Thoracic aorta (tissue), 2 donors: ENCODE measurements around the gene CDRT15. TPM values are rescaled to one million over a fixed set of nuclear protein-coding genes. Genes with fewer than 3 reads are reported as not detected.
"Not testable (repeated sequence)": the region's sequence is repeated elsewhere in the genome, so short reads cannot be mapped to it uniquely, and the experiment has no call there.

Experiments used
- ATAC-seq: fragments of 150-250 bp; one replicate; pipeline ENCODE4 v1.8.0; 2017; ENCODE audit warnings: low read depth; ENCODE audit not compliant: insufficient number of reproducible peaks, low FRiP score
- DNase-seq: peaks from one replicate; pipeline ENCODE4 v3.0.0-alpha.2; 2020; ENCODE audit warnings: low spot score
- H3K27ac ChIP-seq, 2 donors: fragments of 200-600 bp; sonication (generic); 1 replicate in 1 of 2; 2 replicates in 1 of 2; pipeline ENCODE4 v1.5.1; 2016; ENCODE audit warnings: mild to moderate bottlenecking in 2 of 2, moderate library complexity in 2 of 2
- H3K27me3 ChIP-seq: fragments of 200-600 bp; sonication (generic); replicated peaks from 2 replicates; pipeline ENCODE4 v1.6.0; 2016; ENCODE audit warnings: mild to moderate bottlenecking; ENCODE audit not compliant: insufficient read depth
- H3K36me3 ChIP-seq: fragments of 200-600 bp; sonication (generic); one replicate; pipeline ENCODE4 v1.5.1; 2016
- H3K4me1 ChIP-seq, 2 donors: fragments of 200-600 bp; sonication (generic); 1 replicate in 1 of 2; 2 replicates in 1 of 2; pipeline versions ENCODE4 v1.5.1 to v1.6.0; 2016; ENCODE audit warnings: low read depth in 2 of 2, mild to moderate bottlenecking in 1 of 2; ENCODE audit not compliant: control insufficient read depth in 1 of 2
- H3K4me3 ChIP-seq: fragments of 200-600 bp; sonication (generic); 2 replicates; pipeline ENCODE4 v1.5.1; 2016; ENCODE audit warnings: mild to moderate bottlenecking
- H3K9me3 ChIP-seq: fragments of 200-600 bp; sonication (generic); 2 replicates; pipeline ENCODE4 v1.5.1; 2016
- total RNA-seq, 2 donors: library from RNA; depleted of rRNA; stranded (reverse); fragments of >200 nt; gene quantifications; one replicate each; pipeline versions ENCODE4 v1.1.0 to v1.2.3, GENCODE V29; 2016
- TF ChIP-seq, protein P1 (sequence below): fragments of 200-600 bp; sonication (generic); IDR thresholded peaks from one replicate; pipeline ENCODE4 v1.5.1; 2019; ENCODE audit warnings: antibody characterized with exemption

CDRT15 gene
- total RNA-seq, 2 donors from 2014 or later: not detected

GRCh38 chr17:14268264-14268663, 31.6 kb upstream of the CDRT15 start:
- H3K27ac ChIP-seq: no peak overlapping the region
- no peak for DNase-seq
- H3K4me1 ChIP-seq: no peaks in the 10 kb centered on the region
- H3K27me3 ChIP-seq: no peaks in the 10 kb centered on the region
- H3K4me3 ChIP-seq: no peak overlapping the region
- no peaks in the 10 kb centered on the region for H3K36me3 ChIP-seq
- no peak for ATAC-seq
- TF ChIP-seq, protein P1, sequence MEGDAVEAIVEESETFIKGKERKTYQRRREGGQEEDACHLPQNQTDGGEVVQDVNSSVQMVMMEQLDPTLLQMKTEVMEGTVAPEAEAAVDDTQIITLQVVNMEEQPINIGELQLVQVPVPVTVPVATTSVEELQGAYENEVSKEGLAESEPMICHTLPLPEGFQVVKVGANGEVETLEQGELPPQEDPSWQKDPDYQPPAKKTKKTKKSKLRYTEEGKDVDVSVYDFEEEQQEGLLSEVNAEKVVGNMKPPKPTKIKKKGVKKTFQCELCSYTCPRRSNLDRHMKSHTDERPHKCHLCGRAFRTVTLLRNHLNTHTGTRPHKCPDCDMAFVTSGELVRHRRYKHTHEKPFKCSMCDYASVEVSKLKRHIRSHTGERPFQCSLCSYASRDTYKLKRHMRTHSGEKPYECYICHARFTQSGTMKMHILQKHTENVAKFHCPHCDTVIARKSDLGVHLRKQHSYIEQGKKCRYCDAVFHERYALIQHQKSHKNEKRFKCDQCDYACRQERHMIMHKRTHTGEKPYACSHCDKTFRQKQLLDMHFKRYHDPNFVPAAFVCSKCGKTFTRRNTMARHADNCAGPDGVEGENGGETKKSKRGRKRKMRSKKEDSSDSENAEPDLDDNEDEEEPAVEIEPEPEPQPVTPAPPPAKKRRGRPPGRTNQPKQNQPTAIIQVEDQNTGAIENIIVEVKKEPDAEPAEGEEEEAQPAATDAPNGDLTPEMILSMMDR: no peak
- no peaks in the 10 kb centered on the region for H3K9me3 ChIP-seq

GRCh38 chr17:14261406-14261805, 24.7 kb upstream of the CDRT15 start:
- H3K27ac ChIP-seq: no peak overlapping the region
- DNase-seq (no peak), ATAC-seq (no peak)
- H3K4me3 ChIP-seq: no peak overlapping the region
- no peaks in the 10 kb centered on the region for H3K27me3 ChIP-seq
- H3K36me3 ChIP-seq: no peaks in the 10 kb centered on the region
- no peaks in the 10 kb centered on the region for H3K9me3 ChIP-seq
- H3K4me1 ChIP-seq: no peaks in the 10 kb centered on the region
- TF ChIP-seq, protein P1: no peak

DNA sequence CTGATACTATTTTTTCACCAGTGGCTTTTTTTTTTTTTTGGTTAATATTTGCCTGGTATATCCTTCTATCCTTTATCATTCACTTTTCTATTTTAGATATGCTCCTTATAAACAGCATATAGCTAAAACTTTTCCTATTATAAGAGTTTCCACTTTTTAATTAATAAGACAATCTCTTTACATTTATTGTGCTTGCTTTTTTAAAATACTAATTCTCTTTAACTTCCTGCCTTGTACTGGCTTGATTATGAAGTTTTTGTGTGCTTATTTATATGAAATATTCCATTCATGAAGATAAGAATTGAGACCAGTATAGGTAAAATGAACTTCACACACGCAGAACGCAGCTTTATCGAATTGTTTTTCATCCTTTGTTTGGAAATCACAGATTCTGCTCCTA, 9.0 kb upstream of the CDRT15 start:
- H3K4me1 ChIP-seq: no peaks in the 10 kb centered on the region
- TF ChIP-seq, protein P1: no peak
- H3K27me3 ChIP-seq: no peaks in the 10 kb centered on the region
- no peaks in the 10 kb centered on the region for H3K36me3 ChIP-seq
- no peaks in the 10 kb centered on the region for H3K9me3 ChIP-seq
- H3K27ac ChIP-seq: no peak overlapping the region
- no peak for DNase-seq
- ATAC-seq: no peak
- H3K4me3 ChIP-seq: no peak overlapping the region

GRCh38 chr17:14245002-14245401, 8.3 kb upstream of the CDRT15 start:
- no peaks in the 10 kb centered on the region for H3K4me1 ChIP-seq
- no peaks in the 10 kb centered on the region for H3K27me3 ChIP-seq
- TF ChIP-seq, protein P1: no peak
- H3K4me3 ChIP-seq: no peak overlapping the region
- H3K36me3 ChIP-seq: no peaks in the 10 kb centered on the region
- ATAC-seq: no peak
- H3K9me3 ChIP-seq: no peaks in the 10 kb centered on the region
- DNase-seq: no peak
- H3K27ac ChIP-seq: no peak overlapping the region

- not testable (repeated sequence) for H3K4me3 ChIP-seq, H3K27me3 ChIP-seq, DNase-seq, ATAC-seq, H3K27ac ChIP-seq, H3K4me1 ChIP-seq, H3K9me3 ChIP-seq, H3K36me3 ChIP-seq
Measured at GRCh38 chr17:14239271-14239670, 2.6 kb upstream of the CDRT15 start.

DNA sequence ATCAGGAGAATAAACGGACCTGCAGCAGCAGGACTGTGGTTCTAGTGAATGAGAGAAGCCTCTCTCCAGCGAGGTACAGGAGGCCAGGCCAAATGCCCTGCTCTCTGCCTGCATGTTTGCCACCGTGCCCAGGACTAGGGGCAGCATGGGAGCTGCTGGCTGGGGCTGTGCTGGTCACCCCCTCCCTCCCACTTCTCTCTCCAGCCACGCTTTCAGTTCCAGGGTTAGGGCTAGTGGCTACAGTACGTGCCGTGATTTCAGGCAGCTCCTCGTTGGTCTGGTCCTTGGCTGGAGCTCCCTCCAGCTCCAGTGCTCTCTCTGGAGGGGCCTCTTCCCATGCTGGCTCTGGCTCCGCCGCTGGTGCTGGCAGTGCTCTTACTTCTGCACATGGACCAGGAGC, 630 bp downstream of the CDRT15 start:
- H3K4me3 ChIP-seq, H3K27me3 ChIP-seq, DNase-seq, H3K9me3 ChIP-seq, H3K4me1 ChIP-seq, ATAC-seq, H3K36me3 ChIP-seq, H3K27ac ChIP-seq: not testable (repeated sequence)

GRCh38 chr17:14235047-14235446, 1.6 kb downstream of the CDRT15 start:
- H3K4me3 ChIP-seq, DNase-seq, H3K27ac ChIP-seq, H3K27me3 ChIP-seq, H3K36me3 ChIP-seq, H3K9me3 ChIP-seq, ATAC-seq, H3K4me1 ChIP-seq: not testable (repeated sequence)

- not testable (repeated sequence) for ATAC-seq, H3K4me3 ChIP-seq, H3K27me3 ChIP-seq, H3K36me3 ChIP-seq, H3K4me1 ChIP-seq, H3K27ac ChIP-seq, DNase-seq, H3K9me3 ChIP-seq
Measured at GRCh38 chr17:14231187-14231586, 5.5 kb downstream of the CDRT15 start.
